ENCODE measurements around the gene TOX4. TPM values are rescaled to one million over a fixed set of nuclear protein-coding genes. Genes with fewer than 3 reads are reported as not detected.

Gene TOX4
- total and polyA plus RNA-seq, 9 of the 15 experiments (the other 6 are each of a cell fraction or from before 2014, with no cell fraction given), result 9.9 to 76.5 (median 41.0) TPM

GRCh38 chr14:21543963-21544362, 67.0 kb downstream of the TOX4 start:
- ATAC-seq, result no peak
- Histone ChIP-seq H3K9me1 (ENCODE audit: control insufficient read depth, insufficient read depth, low read length) (no peaks in the 10 kb centered on the region), H3K9me3 (replicated peaks; ENCODE audit: control insufficient read depth, insufficient read depth, low read depth, low read length) (no peaks in the 10 kb centered on the region), H4K20me1 (replicated peaks; ENCODE audit: control insufficient read depth, insufficient read depth, low read length) (no peaks in the 10 kb centered on the region), H3K27me3 (ENCODE audit: control insufficient read depth in 2 of 2, insufficient read depth in 2 of 2, low read length in 2 of 2) (no peaks in the 10 kb centered on the region), H3K4me3 (no peak overlapping the region), H3K36me3 (ENCODE audit: control insufficient read depth, insufficient read depth, low read length) (no peaks in the 10 kb centered on the region), H3K9ac (ENCODE audit: insufficient read depth in 1 of 2, low read depth in 2 of 2, low read length in 2 of 2) (no peak overlapping the region), H3K4me1 (replicated peaks in 1 of 2; ENCODE audit: control insufficient read depth in 2 of 2, insufficient read depth in 2 of 2, low read length in 2 of 2) (peaks cover 0 to 3% of the 10 kb centered on the region in 2 experiments; a peak in 3 of 5 replicates), H3K79me2 (ENCODE audit: control insufficient read depth, insufficient read depth, low read length) (no peaks in the 10 kb centered on the region), H3K4me2 (ENCODE audit: insufficient read depth, low read length) (no peak overlapping the region), H2AFZ (ENCODE audit: low read depth, low read length) (peak overlapping the region; percentile 91), H3K27ac (ENCODE audit: extremely low read depth, low read depth, low read length) (no peak overlapping the region)
- FAIRE-seq, result no peak
- ChIA-PET POLR2A (no interaction called here), CTCF (ENCODE audit: low intra/inter-chr PET ratio) (no interaction called here)
- DNase-seq (ENCODE audit: extremely low read depth in 1 of 4, low spot score in 3 of 4), result no peak
- intact Hi-C loops (cut with micrococcal nuclease), result no loop called here
- WGBS (ENCODE audit: insufficient coverage, low coverage, missing lambda C conversion rate), result 38% methylated on average over 4 of the region's 5 CpGs
- in situ Hi-C loops (cut with MboI), result no loop called here
- TF ChIP-seq HDAC6 (IDR thresholded peaks at IDR 0.05; ENCODE audit: low read depth, low read length), result no peak
- no peak for TF ChIP-seq ZSCAN32 (CRISPR knock-in tag; IDR thresholded peaks at IDR 0.05)
- no peak for TF ChIP-seq ZNF398 (CRISPR knock-in tag; IDR thresholded peaks at IDR 0.05)
- TF ChIP-seq MTA1 (IDR thresholded peaks at IDR 0.05; ENCODE audit: borderline replicate concordance), result no peak
- TF ChIP-seq HES1 (IDR thresholded peaks at IDR 0.05; ENCODE audit: low read depth), result no peak
- TF ChIP-seq NFE2 (IDR thresholded peaks at IDR 0.05; ENCODE audit: low read depth), result no peak
- TF ChIP-seq RAD21 (CRISPR knock-in tag; conservative IDR thresholded peaks at IDR 0.05 in 1 of 2, IDR thresholded peaks at IDR 0.05 in 1 of 2), result no peak
- TF ChIP-seq EP300 (IDR thresholded peaks at IDR 0.05; ENCODE audit: low read length), result no peak
- TF ChIP-seq GTF2A2 (tag; IDR thresholded peaks at IDR 0.05), result no peak
- TF ChIP-seq GTF3C2 (IDR thresholded peaks at IDR 0.05; ENCODE audit: borderline replicate concordance, extremely low read depth, insufficient read length), result no peak
- TF ChIP-seq IFI16 (CRISPR knock-in tag; IDR thresholded peaks at IDR 0.05), result no peak
- no peak for TF ChIP-seq NR2F6 (CRISPR knock-in tag; IDR thresholded peaks at IDR 0.05)
- no peak for TF ChIP-seq GTF2B (IDR thresholded peaks at IDR 0.05; ENCODE audit: extremely low read depth, insufficient read length)
- no peak for TF ChIP-seq ZNF668 (CRISPR knock-in tag; IDR thresholded peaks at IDR 0.05)
- no peak for TF ChIP-seq SOX6 (IDR thresholded peaks at IDR 0.05)
- no peak for TF ChIP-seq IRF2 (CRISPR knock-in tag; IDR thresholded peaks at IDR 0.05)
- no peak for TF ChIP-seq MYBL2 (IDR thresholded peaks at IDR 0.05; ENCODE audit: low read depth)
- TF ChIP-seq MYBL2 (CRISPR knock-in tag; IDR thresholded peaks at IDR 0.05; ENCODE audit: borderline replicate concordance), result no peak
- no TSS peak for BruUV-seq (replicated peaks)
